Measurements from ENCODE around the gene OXNAD1.

GRCh38 chr3:16330351-16330750 lies 65.3 kb downstream of the OXNAD1 start:
- TF ChIP-seq CTCF (conservative IDR thresholded peaks at IDR 0.05; ENCODE audit: low read length), result no peak
- TF ChIP-seq EZH2phosphoT487 (IDR thresholded peaks at IDR 0.05; ENCODE audit: borderline replicate concordance, low read depth, low read length), result no peak

All from OCI-LY7 (cell line).